ENCODE data around the gene TOR1AIP1. TPM values are rescaled to one million over a fixed set of nuclear protein-coding genes. Genes with fewer than 3 reads are reported as not detected.

The TOR1AIP1 gene
- total RNA-seq: 22.0 and 25.6 TPM in 2 replicates

DNA sequence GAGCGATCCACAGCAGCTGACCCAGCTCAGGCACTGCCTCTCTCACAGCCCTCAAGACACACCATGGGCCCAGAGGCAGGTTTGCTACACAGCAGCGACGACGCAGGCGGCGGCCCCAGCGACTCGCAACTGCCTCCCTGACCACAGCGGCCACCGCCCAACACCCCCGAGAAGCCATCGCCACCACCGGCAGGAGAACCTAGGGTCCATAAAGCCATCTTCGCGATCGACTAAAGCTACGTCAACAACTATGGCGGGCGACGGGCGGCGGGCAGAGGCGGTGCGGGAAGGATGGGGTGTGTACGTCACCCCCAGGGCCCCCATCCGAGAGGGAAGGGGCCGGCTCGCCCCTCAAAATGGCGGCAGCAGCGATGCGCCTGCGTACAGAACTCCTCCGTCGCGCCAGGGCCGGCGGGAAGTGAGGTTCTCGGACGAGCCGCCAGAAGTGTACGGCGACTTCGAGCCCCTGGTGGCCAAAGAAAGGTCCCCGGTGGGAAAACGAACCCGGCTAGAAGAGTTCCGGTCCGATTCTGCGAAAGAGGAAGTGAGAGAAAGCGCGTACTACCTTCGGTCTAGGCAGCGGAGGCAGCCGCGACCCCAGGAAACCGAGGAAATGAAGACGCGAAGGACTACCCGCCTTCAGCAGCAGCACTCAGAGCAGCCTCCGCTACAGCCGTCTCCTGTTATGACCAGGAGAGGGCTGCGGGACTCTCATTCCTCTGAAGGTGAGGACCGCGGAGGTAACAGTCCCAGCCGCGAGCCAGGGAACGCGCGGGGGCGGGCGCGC, at the start of gene TOR1AIP1:
Gene TOR1AIP1 (plus strand): TSS at position 33 of the 787 bp plus-strand sequence. CDS start 218 bp downstream, at position 251.

DNA sequence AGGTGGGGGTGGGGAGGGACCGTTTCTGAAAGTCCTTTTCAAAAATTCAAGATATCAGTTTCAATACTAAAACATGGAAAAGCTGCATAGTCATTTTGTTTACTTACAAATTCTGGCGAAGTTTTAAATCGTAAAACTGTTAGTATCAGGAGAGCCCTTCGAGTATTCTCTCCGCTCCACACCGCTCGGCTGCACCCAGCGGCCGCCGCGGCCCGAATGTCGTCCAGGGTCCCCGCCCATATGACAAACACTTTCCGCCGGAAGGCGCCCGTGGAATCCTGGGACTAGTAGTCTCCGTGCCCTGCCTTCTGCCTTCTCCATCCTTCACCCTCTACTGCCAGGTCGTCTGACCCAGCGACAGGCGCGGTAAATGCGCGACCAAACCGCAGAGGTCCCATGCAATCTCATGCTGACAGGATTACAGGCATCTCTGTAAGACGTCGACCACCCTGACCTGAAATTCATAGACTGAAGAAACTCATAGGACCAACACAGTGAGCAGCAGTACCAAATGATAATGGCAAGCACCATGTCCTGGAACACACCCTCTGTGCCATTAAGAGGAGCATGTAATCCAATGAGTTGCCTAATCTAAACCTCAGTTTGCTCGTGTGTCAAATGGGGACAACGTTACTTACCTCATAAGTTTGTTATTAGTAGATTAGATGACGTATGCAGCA, 4.4 kb upstream of the TOR1AIP1 start, which contains the start of gene TOR1AIP2:
Gene TOR1AIP2 (minus strand): TSS at position 218 of the 680 bp plus-strand sequence. CDS start 25,138 bp downstream, outside the sequence.

GRCh38 chr1:179954493-179955286, 72.6 kb downstream of the TOR1AIP1 start, which contains the start of gene CEP350:
CEP350 (plus strand) TSS chr1:179954810; CDS start chr1:179986182, 31,372 bp downstream.

Other genes with a start within 250 kb of the TOR1AIP1 start
- gene FAM163A, start 139.0 kb upstream of the TOR1AIP1 start, total RNA-seq: 0.09 TPM in 2 replicates
- 61.6 and 80.0 TPM in 2 replicates for gene TOR1AIP2, start 4.5 kb upstream of the TOR1AIP1 start, total RNA-seq
- 35.6 and 47.0 TPM in 2 replicates for gene CEP350, start 72.5 kb downstream of the TOR1AIP1 start, total RNA-seq

Data from endothelial cell of coronary artery (primary cell).